ENCODE data around the gene ITGB8.
"Not testable (repeated sequence)": the region's sequence is repeated elsewhere in the genome, so short reads cannot be mapped to it uniquely, and the experiment has no call there.

GRCh38 chr7:20302300-20302699, 28.4 kb upstream of the ITGB8 start:
- TF ChIP-seq POLR2AphosphoS5 (IDR thresholded peaks at IDR 0.05; ENCODE audit: low read depth); CTCF (IDR thresholded peaks at IDR 0.05; ENCODE audit: insufficient read depth, low read length); SPI1 (IDR thresholded peaks at IDR 0.05; ENCODE audit: borderline replicate concordance, low read depth): not testable (repeated sequence)
